K562 (cell line): ENCODE results near the gene CLUH. TPM values are rescaled to one million over a fixed set of nuclear protein-coding genes. Genes with fewer than 3 reads are reported as not detected.
A peak's percentile ranks its signal among the peaks of the same experiment; 100 is the strongest.
"Not testable (repeated sequence)": the region's sequence is repeated elsewhere in the genome, so short reads cannot be mapped to it uniquely, and the experiment has no call there.

Experiments
- ATAC-seq: fragments of 200-7000 bp; cut with Tn5 transposase; 3 replicates; pipeline ENCODE4 v1.9.1; 2020; ENCODE audit warnings: moderate library complexity
- BruUV-seq: library from RNA; stranded (reverse); fragments of 400-500 nt; replicated peaks from 2 replicates; lab custom pipeline; 2021; lab: Mats Ljungman, UMichigan
- CTCF ChIA-PET: fragments of 300-600 bp; formaldehyde crosslinking; extraction: SDS; loops from one replicate; lab custom pipeline; 2021; ENCODE audit warnings: low intra/inter-chr PET ratio; lab: Yijun Ruan, JAX
- POLR2A ChIA-PET: fragments of 300-600, 350-650 bp; sonication (Branson Sonifier 250); formaldehyde crosslinking; extraction: SDS; loops from one replicate; lab custom pipeline; 2021; ENCODE audit warnings: antibody characterized with exemption, inconsistent platforms; lab: Yijun Ruan, JAX
- DNase-seq, 4 experiments: peaks; one replicate each; pipeline versions ENCODE4 v3.0.0 to v3.0.0-alpha.2; 2011 to 2018; ENCODE audit warnings: low spot score in 3 of 4, mixed read lengths in 3 of 4; ENCODE audit errors: extremely low read depth in 1 of 4
- FAIRE-seq: peaks from 2 replicates; lab custom pipeline; 2011; peaks lifted over from hg19 to GRCh38; lab: Jason Lieb, UNC
- H2AFZ ChIP-seq: 2 replicates; pipeline ENCODE4 v1.6.0; 2011; ENCODE audit warnings: low read depth, low read length, control low read depth, inconsistent platforms
- H3K27ac ChIP-seq: fragments of 200-600 bp; 3 replicates; pipeline ENCODE4 v1.8.0; 2011; ENCODE audit warnings: low read depth, mild to moderate bottlenecking, control low read depth, inconsistent platforms, low read length, moderate library complexity, mixed read lengths; ENCODE audit errors: extremely low read depth
- H3K27me3 ChIP-seq, 2 experiments: fragments of 300-600 bp in 1 of 2; 2 replicates in 1 of 2; 3 replicates in 1 of 2; pipeline versions ENCODE4 v1.6.0 to v1.8.0; 2011; ENCODE audit warnings: inconsistent platforms in 2 of 2, low read length in 2 of 2, mild to moderate bottlenecking in 1 of 2, mixed read lengths in 1 of 2, moderate library complexity in 1 of 2; ENCODE audit not compliant: control insufficient read depth in 2 of 2, insufficient read depth in 2 of 2
- H3K36me3 ChIP-seq: fragments of 300-600 bp; 3 replicates; pipeline ENCODE4 v1.8.0; 2011; ENCODE audit warnings: mild to moderate bottlenecking, low read length, inconsistent platforms; ENCODE audit not compliant: control insufficient read depth, insufficient read depth
- H3K4me1 ChIP-seq, 2 experiments: fragments of 200-600 bp in 1 of 2; replicated peaks in 1 of 2; 2 replicates in 1 of 2; 3 replicates in 1 of 2; pipeline versions ENCODE4 v1.5.1 to v1.8.0; 2011; ENCODE audit warnings: inconsistent platforms in 2 of 2, low read length in 2 of 2, mild to moderate bottlenecking in 1 of 2, mixed read lengths in 1 of 2, moderate library complexity in 1 of 2; ENCODE audit not compliant: control insufficient read depth in 2 of 2, insufficient read depth in 2 of 2
- H3K4me2 ChIP-seq: 2 replicates; pipeline ENCODE4 v1.6.1; 2011; ENCODE audit warnings: low read length, control low read depth, inconsistent platforms, mixed read lengths; ENCODE audit not compliant: insufficient read depth
- H3K4me3 ChIP-seq: fragments of 200-600 bp; sonication (generic), shearing (Covaris generic); 2 replicates; pipeline ENCODE4 v1.5.1; 2016; ENCODE audit warnings: control low read depth, inconsistent platforms
- H3K79me2 ChIP-seq: fragments of 200-600 bp; 3 replicates; pipeline ENCODE4 v1.8.0; 2011; ENCODE audit warnings: low read length, inconsistent platforms; ENCODE audit not compliant: control insufficient read depth, insufficient read depth
- H3K9ac ChIP-seq, 2 experiments: 2 replicates each; pipeline versions ENCODE4 v1.6.0 to v1.6.1; 2011; ENCODE audit warnings: low read depth in 2 of 2, low read length in 2 of 2, control low read depth in 1 of 2, inconsistent platforms in 1 of 2, mild to moderate bottlenecking in 1 of 2, mixed read lengths in 1 of 2; ENCODE audit not compliant: insufficient read depth in 1 of 2
- H3K9me1 ChIP-seq: one replicate; pipeline ENCODE4 v1.6.0; 2011; ENCODE audit warnings: inconsistent platforms, mild to moderate bottlenecking, low read length, moderate library complexity; ENCODE audit not compliant: control insufficient read depth, insufficient read depth
- H3K9me3 ChIP-seq: replicated peaks from 2 replicates; pipeline ENCODE4 v1.5.1; 2011; ENCODE audit warnings: low read depth, low read length, inconsistent platforms; ENCODE audit not compliant: control insufficient read depth, insufficient read depth
- H4K20me1 ChIP-seq: replicated peaks from 2 replicates; pipeline ENCODE4 v1.6.1; 2011; ENCODE audit warnings: low read length, inconsistent platforms, mixed read lengths; ENCODE audit not compliant: control insufficient read depth, insufficient read depth
- MXI1 ChIP-seq: IDR thresholded peaks from 2 replicates; pipeline ENCODE4 v1.6.1; 2011; ENCODE audit warnings: low read depth, mild to moderate bottlenecking, improper control_type of control experiment, low read length
- RFX7 ChIP-seq: fragments of 250-450 bp; sonication (Bioruptor Pico); IDR thresholded peaks from 2 replicates; pipeline ENCODE4 v1.5.1; 2021; ENCODE audit warnings: mild to moderate bottlenecking
- ZNF146 ChIP-seq: IDR thresholded peaks from one replicate; pipeline ENCODE4 v1.6.1; 2018; ENCODE audit warnings: missing compliant biosample characterization; ENCODE audit not compliant: unreplicated experiment
- WGBS: fragments of 100-300 bp; shearing (Covaris generic); methylation state at CpG from one replicate; pipeline ENCODE4 v1.1.6; 2016; ENCODE audit warnings: low coverage, mixed read lengths; ENCODE audit not compliant: insufficient coverage; ENCODE audit errors: missing lambda C conversion rate; 5-methylcytosine and 5-hydroxymethylcytosine counted together
- in situ Hi-C: fragments of 300-500 bp; cut with MboI; formaldehyde crosslinking; loops from 4 replicates; pipeline ENCODE4 v1.15.0; 2018; ENCODE audit warnings: inconsistent platforms, mixed read lengths
- intact Hi-C: fragments of 100-400 bp; cut with micrococcal nuclease; formaldehyde crosslinking; loops from 2 replicates; pipeline ENCODE4 v1.14.2; 2022
- polyA plus RNA-seq, 8 experiments: library from polyadenylated mRNA; depleted of rRNA in 4 of 8; stranded (reverse) in 5 of 8; unstranded in 3 of 8; fragments of >200 nt; fragmentation: Nextera tagmentation in 2 of 8; fragmentation: Illumina TruSeq in 1 of 8; extraction: Ambion mirVana in 2 of 8; extraction: Trizol in 1 of 8; gene quantifications; 2 replicates each; pipeline versions ENCODE4 v1.2.1 to v1.2.3, GENCODE V29; 2011 to 2014; ENCODE audit warnings: inconsistent platforms in 1 of 8, missing spikeins in 1 of 8
- total RNA-seq, 7 experiments: library from RNA; depleted of rRNA in 6 of 7; stranded (reverse); fragments of >200 nt in 6 of 7; fragmentation: Illumina TruSeq in 2 of 7; extraction: Trizol in 2 of 7; gene quantifications; 2 replicates each; pipeline versions ENCODE4 v1.2.1 to v1.2.3, GENCODE V29; 2011 to 2021; ENCODE audit warnings: low replicate concordance in 1 of 7
- TF ChIP-seq, protein P1 (sequence below): IDR thresholded peaks from 2 replicates; pipeline ENCODE4 v1.6.1; 2011; ENCODE audit not compliant: insufficient read length; ENCODE audit errors: extremely low read depth

Gene CLUH
- total and polyA plus RNA-seq, 9 of the 15 experiments (the other 6 are each of a cell fraction or from before 2014, with no cell fraction given), result 0.21 to 140 (median 33.2) TPM

DNA sequence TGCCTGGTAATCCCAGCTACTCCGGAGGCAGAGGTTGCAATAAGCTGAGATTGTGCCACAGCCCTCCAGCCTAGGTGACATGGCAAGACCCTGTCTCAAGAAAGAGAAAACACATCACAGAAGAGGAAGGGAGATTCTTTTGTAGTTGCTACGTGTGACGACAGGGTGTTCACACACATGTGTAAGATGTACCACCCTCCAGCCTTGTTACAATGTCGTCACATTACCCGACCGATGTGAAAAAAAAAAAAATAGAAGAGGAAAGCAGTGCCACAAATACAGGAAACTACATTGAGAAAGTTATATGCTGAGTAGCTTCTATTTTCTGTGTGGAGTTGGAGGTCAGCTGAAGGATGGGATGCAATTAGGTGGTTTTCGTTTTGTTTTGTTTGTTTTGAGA lies 56.0 kb downstream of the CLUH start (continued):
- TF ChIP-seq MXI1, result no peak
- TF ChIP-seq RFX7 (CRISPR knock-in tag), result no peak
- TF ChIP-seq, protein P1, sequence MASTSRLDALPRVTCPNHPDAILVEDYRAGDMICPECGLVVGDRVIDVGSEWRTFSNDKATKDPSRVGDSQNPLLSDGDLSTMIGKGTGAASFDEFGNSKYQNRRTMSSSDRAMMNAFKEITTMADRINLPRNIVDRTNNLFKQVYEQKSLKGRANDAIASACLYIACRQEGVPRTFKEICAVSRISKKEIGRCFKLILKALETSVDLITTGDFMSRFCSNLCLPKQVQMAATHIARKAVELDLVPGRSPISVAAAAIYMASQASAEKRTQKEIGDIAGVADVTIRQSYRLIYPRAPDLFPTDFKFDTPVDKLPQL, result no peak

DNA sequence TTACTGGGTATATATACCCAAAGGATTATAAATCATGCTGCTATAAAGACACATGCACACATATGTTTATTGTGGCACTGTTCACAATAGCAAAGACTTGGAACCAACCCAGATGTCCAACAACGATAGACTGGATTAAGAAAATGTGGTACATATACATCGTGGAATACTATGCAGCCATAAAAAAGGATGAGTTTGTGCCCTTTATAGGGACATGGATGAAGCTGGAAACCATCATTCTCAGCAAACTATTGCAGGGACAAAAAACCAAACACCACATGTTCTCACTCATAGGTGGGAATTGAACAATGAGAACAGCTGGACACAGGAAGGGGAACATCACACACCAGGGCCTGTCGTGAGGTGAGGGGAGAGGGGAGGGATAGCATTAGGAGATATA lies 58.7 kb downstream of the CLUH start:
- POLR2A ChIA-PET, H3K9me3 ChIP-seq, ATAC-seq, H3K36me3 ChIP-seq, FAIRE-seq, H3K4me1 ChIP-seq, in situ Hi-C loops, H3K4me3 ChIP-seq, H4K20me1 ChIP-seq, DNase-seq, H3K4me2 ChIP-seq, H3K27me3 ChIP-seq, BruUV-seq, CTCF ChIA-PET, H3K9me1 ChIP-seq, H3K27ac ChIP-seq, H3K9ac ChIP-seq, H2AFZ ChIP-seq, intact Hi-C loops: not testable (repeated sequence)
- peaks cover 22% of the 10 kb centered on the region for H3K79me2 ChIP-seq
- 94% methylated on average over 3 of the region's 3 CpGs for WGBS
- peak; percentile 86 for TF ChIP-seq ZNF146 (CRISPR knock-in tag)
